Coronary artery (tissue), 2 donors: Measurements from ENCODE around the gene EML4.

Experiments
- DNase-seq: peaks from one replicate; pipeline ENCODE4 v3.0.0-alpha.2; 2017; ENCODE audit warnings: low spot score
- H3K27ac ChIP-seq, 2 donors: fragments of 200-600 bp; sonication (generic); one replicate each; pipeline ENCODE4 v1.5.1; 2016 to 2019
- H3K4me3 ChIP-seq: fragments of 200-600 bp; sonication (generic); 2 replicates; pipeline ENCODE4 v1.5.1; 2016; ENCODE audit warnings: mild to moderate bottlenecking, moderate library complexity
- CTCF ChIP-seq: fragments of 200-600 bp; sonication (generic); IDR thresholded peaks from one replicate; pipeline ENCODE4 v1.5.1; 2019; ENCODE audit warnings: antibody characterized with exemption

EML4 gene

GRCh38 chr2:42249887-42250286 is 80.7 kb downstream of the EML4 start:
- DNase-seq, result no peak
- TF ChIP-seq CTCF, result no peak
- H3K27ac ChIP-seq, result no peak overlapping the region
- no peak overlapping the region for H3K4me3 ChIP-seq

DNA sequence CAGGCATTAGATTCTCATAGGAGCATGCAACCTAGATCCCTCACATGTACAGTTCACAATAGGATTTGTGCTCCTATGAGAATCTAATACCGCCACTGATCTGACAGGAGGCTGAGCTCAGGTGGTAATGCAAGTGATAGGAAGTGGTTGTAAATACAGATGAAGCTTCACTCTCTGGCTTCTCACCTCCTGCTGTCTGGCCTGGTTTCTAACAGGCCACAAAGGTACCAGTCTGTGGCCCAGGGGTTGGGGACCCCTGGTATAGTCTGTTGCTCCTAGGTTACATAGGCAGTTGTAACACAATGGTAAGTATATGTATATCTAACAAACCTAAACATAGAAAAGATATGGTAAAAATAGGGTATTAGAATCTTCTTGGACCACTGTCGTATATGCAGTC is 81.8 kb downstream of the EML4 start:
- no peak overlapping the region for H3K4me3 ChIP-seq
- no peak for DNase-seq
- no peak for TF ChIP-seq CTCF
- H3K27ac ChIP-seq, result no peak overlapping the region

DNA sequence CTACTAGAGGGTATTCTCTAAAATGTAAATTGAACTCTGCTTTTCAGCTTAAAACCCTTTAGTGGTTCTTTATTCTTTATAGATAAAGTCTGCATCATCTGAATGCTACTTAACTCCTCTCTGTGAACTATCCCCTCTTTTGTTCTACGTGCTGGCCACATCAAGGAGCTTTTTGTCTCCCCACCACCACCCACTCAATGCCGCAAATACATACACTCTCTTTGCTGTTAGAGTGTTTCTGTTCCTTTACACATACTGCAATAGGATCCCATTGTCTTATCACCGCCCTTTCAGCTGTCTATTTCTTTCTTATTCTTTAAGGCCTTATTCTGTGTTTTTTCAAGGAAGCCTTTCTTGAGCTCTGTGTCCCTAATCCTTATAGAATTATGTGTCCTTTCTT is 83.3 kb downstream of the EML4 start:
- DNase-seq, result no peak
- no peak overlapping the region for H3K4me3 ChIP-seq
- no peak for TF ChIP-seq CTCF

DNA sequence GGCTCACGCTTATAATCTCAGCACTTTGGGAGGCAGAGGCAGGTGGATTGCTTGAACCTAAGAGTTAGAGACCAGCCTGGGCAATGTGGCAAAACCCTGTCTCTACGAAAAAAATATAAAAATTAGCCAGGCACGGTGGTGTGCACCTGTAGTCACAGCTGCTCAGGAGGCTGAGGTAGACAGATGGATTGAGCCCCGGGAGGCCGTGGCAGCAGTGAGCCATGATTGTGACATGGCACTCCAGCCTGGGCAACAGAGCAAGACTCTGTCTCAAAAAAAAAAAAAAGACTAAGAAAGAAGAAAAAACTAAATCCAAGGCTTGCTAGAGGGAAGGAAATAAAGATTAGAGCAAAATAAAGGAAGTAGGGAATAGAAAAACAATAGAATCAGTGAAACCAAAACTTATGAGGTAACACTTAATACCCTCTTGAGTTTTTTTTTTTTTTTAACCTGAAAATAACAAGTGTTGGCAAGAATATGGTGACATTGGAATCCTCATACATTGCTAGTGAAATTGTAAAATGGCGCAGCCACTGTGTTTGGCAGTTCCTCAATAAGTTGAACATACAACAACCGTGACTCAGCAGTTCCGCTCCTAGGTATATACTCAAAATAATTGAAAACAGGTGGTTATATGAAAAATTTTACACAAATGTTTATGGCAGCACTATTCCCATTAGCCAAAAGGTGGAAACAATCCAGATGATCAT is 85.2 kb downstream of the EML4 start:
- TF ChIP-seq CTCF, result no peak
- no peak overlapping the region for H3K27ac ChIP-seq
- no peak overlapping the region for H3K4me3 ChIP-seq
- DNase-seq, result no peak

More for the DNA sequence above, 83.3 kb downstream of the EML4 start:
- no peak overlapping the region for H3K27ac ChIP-seq

DNA sequence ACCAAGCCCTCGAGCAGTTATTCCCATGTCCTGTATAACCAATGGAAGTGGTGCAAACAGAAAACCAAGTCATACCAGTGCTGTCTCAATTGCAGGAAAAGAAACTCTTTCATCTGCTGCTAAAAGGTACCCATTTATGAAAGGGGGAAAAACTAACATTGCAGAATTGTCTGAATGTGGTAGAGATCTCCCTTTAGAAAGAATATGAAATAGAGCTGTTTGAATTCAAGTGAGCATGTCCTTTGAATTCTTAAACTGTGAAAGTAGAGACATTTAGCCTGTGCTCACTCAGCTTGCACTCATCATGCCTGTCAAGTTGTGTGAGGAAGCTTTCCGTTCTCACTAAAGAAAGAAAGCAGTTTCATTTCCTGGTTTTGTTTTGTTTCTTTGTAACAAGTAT is 87.4 kb downstream of the EML4 start:
- H3K27ac ChIP-seq, result no peak overlapping the region

DNA sequence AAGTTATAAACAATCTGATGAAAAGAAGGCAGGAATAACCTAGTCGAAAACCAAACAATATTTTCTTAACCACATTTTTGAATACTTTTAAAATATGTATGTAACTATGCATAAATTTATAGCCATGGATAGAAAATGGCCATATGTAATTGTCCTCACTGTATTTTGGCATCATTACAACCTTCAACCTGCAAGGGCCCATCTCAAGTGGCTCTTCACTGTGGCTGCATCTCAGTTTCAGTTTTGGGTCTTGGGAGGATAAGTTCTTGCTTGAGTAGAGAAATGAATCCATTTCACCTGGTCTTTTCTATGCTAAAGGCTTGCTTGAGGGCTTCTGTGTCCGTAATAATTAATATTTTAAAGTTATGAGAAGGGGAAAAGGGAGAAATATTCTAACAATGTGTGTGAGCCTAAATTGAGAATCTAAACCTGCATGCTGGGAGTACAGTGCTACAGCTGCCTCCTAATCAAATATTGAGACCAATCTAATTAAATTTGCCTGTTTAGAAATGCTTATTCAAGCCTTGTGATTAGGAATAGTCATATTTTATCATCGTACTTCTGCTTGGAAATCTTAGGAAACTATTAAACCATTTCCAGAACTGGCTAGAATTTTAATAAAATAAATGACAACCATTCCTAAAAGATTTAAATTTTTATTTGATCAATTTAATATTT is 92.5 kb downstream of the EML4 start:
- no peak for DNase-seq
- no peak for TF ChIP-seq CTCF
- H3K4me3 ChIP-seq, result no peak overlapping the region
- no peak overlapping the region for H3K27ac ChIP-seq

More for the DNA sequence above, 87.4 kb downstream of the EML4 start:
- H3K4me3 ChIP-seq, result no peak overlapping the region
- TF ChIP-seq CTCF, result no peak
- no peak for DNase-seq

DNA sequence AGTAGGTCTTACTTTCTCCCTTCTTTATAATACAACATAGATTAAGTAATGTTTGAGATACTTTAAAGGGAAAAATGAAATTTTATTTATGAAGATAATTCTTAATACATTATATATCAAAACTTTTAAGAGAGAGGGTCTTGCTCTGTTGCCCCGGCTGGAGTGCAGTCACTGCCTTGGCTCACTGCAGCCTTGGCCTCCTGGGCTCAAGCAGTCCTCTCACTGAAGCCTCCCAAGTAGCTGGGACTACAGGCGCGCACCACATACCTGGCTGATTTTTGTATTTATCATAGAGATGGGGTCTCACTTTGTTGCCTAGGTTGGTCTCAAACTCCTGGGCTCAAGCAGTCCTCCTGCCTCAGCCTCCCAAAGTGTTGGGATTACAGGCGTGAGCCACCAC is 97.1 kb downstream of the EML4 start:
- DNase-seq, result no peak
- H3K27ac ChIP-seq, result no peak overlapping the region
- no peak for TF ChIP-seq CTCF
- H3K4me3 ChIP-seq, result no peak overlapping the region
